COLO668 (cell line): Measurements from ENCODE around the gene NKAIN2.
"Not testable (repeated sequence)": the region's sequence is repeated elsewhere in the genome, so short reads cannot be mapped to it uniquely, and the experiment has no call there.

Source experiments
- DNase-seq: peaks from one replicate; lab custom pipeline; 2025; ENCODE audit not compliant: unreplicated experiment; lab: John Stamatoyannopoulos, UW

The NKAIN2 gene

GRCh38 chr6:124190256-124190655, 386.6 kb downstream of the NKAIN2 start:
- DNase-seq: no peak

- no peak for DNase-seq
Measured at GRCh38 chr6:124193132-124193531, 389.5 kb downstream of the NKAIN2 start.

GRCh38 chr6:124197148-124197547, 393.5 kb downstream of the NKAIN2 start:
- no peak for DNase-seq

GRCh38 chr6:124199286-124199685, 395.6 kb downstream of the NKAIN2 start:
- no peak for DNase-seq

GRCh38 chr6:124200661-124201060, 397.0 kb downstream of the NKAIN2 start:
- DNase-seq: no peak

- no peak for DNase-seq
Measured at GRCh38 chr6:124203101-124203811, 399.6 kb downstream of the NKAIN2 start.

- no peak for DNase-seq
Measured at GRCh38 chr6:124203812-124204167, 400.1 kb downstream of the NKAIN2 start.

GRCh38 chr6:124205921-124206320, 402.3 kb downstream of the NKAIN2 start:
- no peak for DNase-seq

- DNase-seq: no peak
Measured at GRCh38 chr6:124223611-124224345, 420.1 kb downstream of the NKAIN2 start.

GRCh38 chr6:124226396-124226795, 422.7 kb downstream of the NKAIN2 start:
- DNase-seq: no peak

- DNase-seq: no peak
Measured at GRCh38 chr6:124233221-124233620, 429.6 kb downstream of the NKAIN2 start.

- DNase-seq: no peak
Measured at GRCh38 chr6:124234801-124235200, 431.1 kb downstream of the NKAIN2 start.

GRCh38 chr6:124237911-124238310, 434.2 kb downstream of the NKAIN2 start:
- DNase-seq: no peak

- not testable (repeated sequence) for DNase-seq
Measured at GRCh38 chr6:124238408-124238807, 434.7 kb downstream of the NKAIN2 start.

- DNase-seq: no peak
Measured at GRCh38 chr6:124254941-124255685, 451.4 kb downstream of the NKAIN2 start.

- no peak for DNase-seq
Measured at GRCh38 chr6:124260337-124260736, 456.7 kb downstream of the NKAIN2 start.

- DNase-seq: no peak
Measured at GRCh38 chr6:124269733-124270132, 466.1 kb downstream of the NKAIN2 start.

GRCh38 chr6:124273701-124274100, 470.0 kb downstream of the NKAIN2 start:
- DNase-seq: no peak

GRCh38 chr6:124282541-124282940, 478.9 kb downstream of the NKAIN2 start:
- no peak for DNase-seq

- DNase-seq: no peak
Measured at GRCh38 chr6:124283486-124283885, 479.8 kb downstream of the NKAIN2 start.

- DNase-seq: no peak
Measured at GRCh38 chr6:124285146-124285545, 481.5 kb downstream of the NKAIN2 start.
